HG02938 (cell line): ENCODE measurements around the gene SWI5.

Experiments
- ATAC-seq: cut with Tn5 transposase; IDR thresholded peaks from one replicate; pipeline ENCODE4 v1.9.1; 2021; ENCODE audit warnings: mild to moderate bottlenecking, moderate library complexity; ENCODE audit not compliant: unreplicated experiment

SWI5 gene

DNA sequence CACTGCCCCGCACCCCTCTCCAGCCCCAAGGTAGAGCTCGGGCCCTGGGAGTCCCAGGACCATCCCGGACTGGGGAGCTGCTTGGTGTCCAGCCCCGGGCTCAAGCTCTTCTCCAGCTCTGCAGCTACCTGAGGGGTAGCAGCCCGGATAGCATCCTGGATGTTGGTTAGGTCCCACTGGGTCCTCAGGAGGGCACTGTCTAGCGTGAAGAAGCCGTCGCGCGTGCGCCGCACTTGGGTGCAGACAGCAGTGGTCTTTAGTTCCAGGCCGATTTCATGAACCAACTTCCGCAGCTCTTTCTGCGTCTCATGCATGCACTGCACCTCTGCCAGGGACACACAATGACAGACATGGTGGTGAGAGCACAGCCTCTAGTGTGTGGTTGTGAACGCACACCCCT is 33.5 kb downstream of the SWI5 start:
- no peak for ATAC-seq

- no peak for ATAC-seq
These were observed 34.4 kb downstream of the SWI5 start for GRCh38 chr9:128310461-128310860.

DNA sequence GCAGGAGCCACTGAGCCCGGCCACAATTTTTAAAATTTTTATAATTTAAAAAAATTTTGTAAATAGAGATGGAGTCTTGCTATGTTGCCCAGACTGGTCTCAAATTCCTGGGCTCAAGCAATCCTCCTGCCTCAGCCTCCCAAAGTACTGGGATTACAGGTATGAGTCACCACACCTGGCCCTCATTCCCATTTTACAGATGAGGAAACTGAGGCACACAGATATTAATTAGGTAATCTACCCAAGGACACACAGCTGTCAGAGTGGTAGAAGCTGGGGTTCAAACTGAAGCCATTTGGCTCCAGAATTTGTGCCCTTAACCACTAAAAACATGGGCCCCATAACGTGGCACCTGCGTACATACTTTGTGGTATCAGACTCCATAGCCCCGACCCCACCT is 38.6 kb downstream of the SWI5 start:
- no peak for ATAC-seq

DNA sequence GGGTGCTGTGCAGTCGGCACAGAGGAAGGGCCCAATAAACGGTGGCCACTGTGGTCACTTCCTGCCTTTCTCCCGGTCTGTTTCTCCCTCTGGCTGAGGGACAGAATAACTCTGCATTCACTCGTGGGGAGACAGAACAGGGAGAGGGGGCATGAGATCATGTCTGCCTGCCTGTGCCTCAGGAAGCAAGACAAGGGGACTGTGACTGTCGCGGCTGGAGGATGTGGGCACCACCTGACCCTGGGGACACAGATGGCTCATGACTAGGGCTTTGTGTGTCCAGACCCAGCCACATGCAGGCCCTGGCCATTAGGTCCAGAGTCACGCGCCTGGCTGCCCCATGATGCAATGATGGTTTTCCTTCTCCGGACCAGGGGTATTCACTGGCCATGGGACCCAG is 40.3 kb downstream of the SWI5 start:
- ATAC-seq, result no peak

GRCh38 chr9:128317629-128318028 is 41.6 kb downstream of the SWI5 start:
- ATAC-seq, result no peak

GRCh38 chr9:128321343-128321742 is 45.3 kb downstream of the SWI5 start:
- ATAC-seq, result no peak

- peak; percentile 10 for ATAC-seq
These were observed 45.9 kb downstream of the SWI5 start for GRCh38 chr9:128321879-128322403.

- ATAC-seq, result peak; percentile 89
These were observed 46.5 kb downstream of the SWI5 start, which contains the start of the genes COQ4 and TRUB2 for GRCh38 chr9:128322404-128323211. TSS of gene COQ4 (plus strand) at chr9:128322839. CDS start at chr9:128322859, 20 bp downstream. TSS of gene TRUB2 (minus strand) at chr9:128322447. CDS start at chr9:128322408, 39 bp downstream.

- no peak for ATAC-seq
These were observed 47.2 kb downstream of the SWI5 start for GRCh38 chr9:128323212-128323730.

DNA sequence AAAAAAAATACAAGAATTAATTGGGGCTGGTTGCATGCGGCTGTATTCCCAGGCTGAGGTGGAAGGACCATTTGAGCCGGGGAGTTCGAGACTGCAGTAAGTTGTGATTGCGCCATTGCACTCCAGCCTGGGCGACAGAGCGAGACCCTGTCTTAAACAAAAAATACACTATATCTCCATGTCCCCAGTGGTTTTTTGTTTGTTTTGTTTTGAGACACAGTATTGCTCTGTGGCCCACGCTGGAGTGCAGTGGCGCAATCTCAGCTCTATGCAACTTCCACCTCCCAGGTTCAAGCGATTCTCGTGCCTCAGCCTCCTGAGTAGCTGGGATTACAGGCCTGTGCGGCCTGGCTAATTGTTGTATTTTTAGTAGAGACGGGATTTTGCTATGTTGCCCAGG is 47.7 kb downstream of the SWI5 start:
- ATAC-seq, result no peak

- no peak for ATAC-seq
These were observed 48.3 kb downstream of the SWI5 start for GRCh38 chr9:128324401-128324800.

- ATAC-seq, result no peak
These were observed 49.6 kb downstream of the SWI5 start for GRCh38 chr9:128325629-128326028.

DNA sequence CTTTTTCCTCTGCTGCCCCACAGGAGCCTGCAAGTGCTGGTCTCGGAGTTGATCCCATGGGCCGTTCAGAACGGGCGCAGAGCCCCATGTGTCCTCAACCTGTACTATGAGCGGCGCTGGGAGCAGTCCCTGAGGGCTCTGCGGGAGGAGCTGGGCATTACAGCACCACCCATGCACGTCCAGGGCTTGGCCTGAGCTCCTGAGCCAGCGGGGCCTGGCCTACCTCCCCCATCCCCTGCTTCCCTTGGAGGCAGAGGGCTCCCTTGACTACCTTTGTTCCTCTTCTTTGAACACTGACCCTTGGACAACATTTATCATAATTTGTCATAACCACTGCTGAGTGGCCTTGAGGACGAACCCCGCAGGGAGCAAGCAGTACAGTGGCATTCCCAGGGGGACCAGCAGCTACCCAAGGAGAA is 57.4 kb downstream of the SWI5 start:
- ATAC-seq, result no peak

- no peak for ATAC-seq
These were observed 59.1 kb downstream of the SWI5 start for GRCh38 chr9:128335161-128335560.

GRCh38 chr9:128335914-128336313 is 59.8 kb downstream of the SWI5 start:
- ATAC-seq, result no peak

- no peak for ATAC-seq
These were observed 61.9 kb downstream of the SWI5 start for GRCh38 chr9:128337936-128338335.
